ENCODE data around the gene SMAD2.

Gene SMAD2

GRCh38 chr18:47930199-47930930, at the start of gene SMAD2:
TSS of gene SMAD2 (minus strand) at chr18:47930659. CDS start at chr18:47896756, 33,903 bp downstream.
- Histone ChIP-seq H4K20me1 (ENCODE audit: insufficient read depth, low read length) (peaks cover 20% of the 10 kb centered on the region), H3K4me3 (ENCODE audit: low read length) (peak within 1 kb of the TSS; percentile 87)
- DNase-seq: peak; percentile 84

GRCh38 chr18:47979611-47980200, 49.2 kb upstream of the SMAD2 start:
- Histone ChIP-seq H3F3A (ENCODE audit: insufficient read depth, low read length) (no peaks in the 10 kb centered on the region), H3K36me3 (replicated peaks; ENCODE audit: insufficient read depth, low read length) (no peaks in the 10 kb centered on the region), H3K9ac (ENCODE audit: low read length) (no peak overlapping the region), H3K79me2 (ENCODE audit: low read length) (no peaks in the 10 kb centered on the region), H3K9me2 (replicated peaks; ENCODE audit: insufficient read depth, low read length) (no peaks in the 10 kb centered on the region), H3K27me3 (replicated peaks; ENCODE audit: insufficient read depth, low read length) (no peaks in the 10 kb centered on the region), H3K9me3 (replicated peaks; ENCODE audit: insufficient read depth, low read length) (no peaks in the 10 kb centered on the region), H3K27ac (ENCODE audit: low read length) (no peak overlapping the region), H3K4me3 (ENCODE audit: low read length) (no peak overlapping the region), H2AFZ (ENCODE audit: low read length) (no peak overlapping the region), H3K4me2 (ENCODE audit: low read depth, low read length) (no peak overlapping the region), H3K4me1 (ENCODE audit: low read length) (no peaks in the 10 kb centered on the region), H4K20me1 (ENCODE audit: insufficient read depth, low read length) (no peaks in the 10 kb centered on the region)
- TF ChIP-seq EZH2phosphoT487 (IDR thresholded peaks at IDR 0.05; ENCODE audit: low read length) (no peak), CTCF (IDR thresholded peaks at IDR 0.05; ENCODE audit: low read length) (no peak), EZH2 (optimal IDR thresholded peaks at IDR 0.05; ENCODE audit: low read depth, low read length) (no peak)
- DNase-seq: no peak

More at GRCh38 chr18:47930199-47930930, at the start of gene SMAD2:
- Histone ChIP-seq H3K9me2 (replicated peaks; ENCODE audit: insufficient read depth, low read length) (no peaks in the 10 kb centered on the region), H3K4me1 (ENCODE audit: low read length) (peaks cover 16% of the 10 kb centered on the region), H2AFZ (ENCODE audit: low read length) (peak within 1 kb of the TSS; percentile 73), H3F3A (ENCODE audit: insufficient read depth, low read length) (peaks cover 14% of the 10 kb centered on the region), H3K4me2 (ENCODE audit: low read depth, low read length) (peak within 1 kb of the TSS; percentile 77), H3K27me3 (replicated peaks; ENCODE audit: insufficient read depth, low read length) (no peaks in the 10 kb centered on the region), H3K79me2 (ENCODE audit: low read length) (peaks cover 48% of the 10 kb centered on the region), H3K27ac (ENCODE audit: low read length) (peak within 1 kb of the TSS; percentile 97), H3K9me3 (replicated peaks; ENCODE audit: insufficient read depth, low read length) (no peaks in the 10 kb centered on the region), H3K9ac (ENCODE audit: low read length) (peak within 1 kb of the TSS; percentile 89), H3K36me3 (replicated peaks; ENCODE audit: insufficient read depth, low read length) (no peaks in the 10 kb centered on the region)
- TF ChIP-seq EZH2 (optimal IDR thresholded peaks at IDR 0.05; ENCODE audit: low read depth, low read length) (no peak), CTCF (IDR thresholded peaks at IDR 0.05; ENCODE audit: low read length) (no peak), EZH2phosphoT487 (IDR thresholded peaks at IDR 0.05; ENCODE audit: low read length) (no peak)

GRCh38 chr18:47978603-47979002, 48.1 kb upstream of the SMAD2 start:
- Histone ChIP-seq H3K9me3 (replicated peaks; ENCODE audit: insufficient read depth, low read length) (no peaks in the 10 kb centered on the region), H3K4me2 (ENCODE audit: low read depth, low read length) (no peak overlapping the region), H3K79me2 (ENCODE audit: low read length) (no peaks in the 10 kb centered on the region), H3K4me1 (ENCODE audit: low read length) (no peaks in the 10 kb centered on the region), H2AFZ (ENCODE audit: low read length) (no peak overlapping the region), H4K20me1 (ENCODE audit: insufficient read depth, low read length) (no peaks in the 10 kb centered on the region), H3K9me2 (replicated peaks; ENCODE audit: insufficient read depth, low read length) (no peaks in the 10 kb centered on the region), H3K27ac (ENCODE audit: low read length) (no peak overlapping the region), H3K4me3 (ENCODE audit: low read length) (no peak overlapping the region), H3K36me3 (replicated peaks; ENCODE audit: insufficient read depth, low read length) (no peaks in the 10 kb centered on the region), H3K9ac (ENCODE audit: low read length) (no peak overlapping the region), H3K27me3 (replicated peaks; ENCODE audit: insufficient read depth, low read length) (no peaks in the 10 kb centered on the region), H3F3A (ENCODE audit: insufficient read depth, low read length) (no peaks in the 10 kb centered on the region)
- TF ChIP-seq EZH2phosphoT487 (IDR thresholded peaks at IDR 0.05; ENCODE audit: low read length) (no peak), CTCF (IDR thresholded peaks at IDR 0.05; ENCODE audit: low read length) (no peak), EZH2 (optimal IDR thresholded peaks at IDR 0.05; ENCODE audit: low read depth, low read length) (no peak)
- DNase-seq: no peak
